BLaER1 treated with 17β-estradiol and CSF1 and Interleukin-3, amounts not matched to agents 10 nM and 100 nM (cell line): ENCODE data around the gene ANKRD6.

Experiments
- H3K27ac ChIP-seq, 11 experiments: shearing (Covaris generic); formaldehyde crosslinking; 2 replicates each; pipeline ENCODE4 v1.8.1; 2022
- H3K27me3 ChIP-seq, 11 experiments: shearing (Covaris generic); formaldehyde crosslinking; 2 replicates each; pipeline ENCODE4 v1.8.1; 2022
- H3K36me3 ChIP-seq, 11 experiments: shearing (Covaris generic); formaldehyde crosslinking; 2 replicates each; pipeline ENCODE4 v1.8.1; 2022
- H3K4me1 ChIP-seq, 10 experiments: shearing (Covaris generic); formaldehyde crosslinking; 2 replicates each; pipeline ENCODE4 v1.8.1; 2022
- H3K4me2 ChIP-seq, 11 experiments: shearing (Covaris generic); formaldehyde crosslinking; 2 replicates each; pipeline ENCODE4 v1.8.1; 2022
- H3K4me3 ChIP-seq, 10 experiments: shearing (Covaris generic); formaldehyde crosslinking; 2 replicates each; pipeline ENCODE4 v1.8.1; 2022
- H3K9ac ChIP-seq, 11 experiments: shearing (Covaris generic); formaldehyde crosslinking; 2 replicates each; pipeline ENCODE4 v1.8.1; 2022
- H3K9me3 ChIP-seq, 11 experiments: shearing (Covaris generic); formaldehyde crosslinking; replicated peaks in 1 of 11; 2 replicates each; pipeline ENCODE4 v1.8.1; 2022
- H4K20me1 ChIP-seq, 11 experiments: shearing (Covaris generic); formaldehyde crosslinking; 2 replicates each; pipeline ENCODE4 v1.8.1; 2022
- Cebpa-rat ChIP-seq, 11 experiments: shearing (Covaris generic); IDR thresholded peaks; 2 replicates each; pipeline ENCODE4 v1.8.1; 2022

The ANKRD6 gene

GRCh38 chr6:89590133-89590532 lies 157.2 kb downstream of the ANKRD6 start:
- no peak overlapping the region for H3K27ac ChIP-seq
- no peaks in the 10 kb centered on the region for H4K20me1 ChIP-seq
- H3K27me3 ChIP-seq: no peaks in the 10 kb centered on the region
- H3K9ac ChIP-seq: no peak overlapping the region
- no peaks in the 10 kb centered on the region for H3K4me1 ChIP-seq
- no peaks in the 10 kb centered on the region for H3K36me3 ChIP-seq
- TF ChIP-seq Cebpa-rat (IDR thresholded peaks at IDR 0.05): no peak
- H3K4me2 ChIP-seq: no peak overlapping the region
- no peak overlapping the region for H3K4me3 ChIP-seq
- H3K9me3 ChIP-seq: no peaks in the 10 kb centered on the region

GRCh38 chr6:89591745-89592144 lies 158.8 kb downstream of the ANKRD6 start:
- H3K36me3 ChIP-seq: no peaks in the 10 kb centered on the region
- H3K4me3 ChIP-seq: no peak overlapping the region
- no peaks in the 10 kb centered on the region for H4K20me1 ChIP-seq
- H3K27ac ChIP-seq: no peak overlapping the region
- no peaks in the 10 kb centered on the region for H3K27me3 ChIP-seq
- no peak overlapping the region for H3K9ac ChIP-seq
- no peaks in the 10 kb centered on the region for H3K9me3 ChIP-seq
- no peak for TF ChIP-seq Cebpa-rat (IDR thresholded peaks at IDR 0.05)
- peaks cover 0 to 14% (median 0%) of the 10 kb centered on the region in 10 experiments; a peak in 6 of 20 replicates for H3K4me1 ChIP-seq
- H3K4me2 ChIP-seq: no peak overlapping the region

GRCh38 chr6:89596056-89596455 lies 163.1 kb downstream of the ANKRD6 start:
- Histone ChIP-seq H3K9ac (no peak overlapping the region), H3K9me3 (no peaks in the 10 kb centered on the region), H3K27me3 (no peaks in the 10 kb centered on the region), H3K36me3 (no peaks in the 10 kb centered on the region), H4K20me1 (no peaks in the 10 kb centered on the region), H3K27ac (no peak overlapping the region), H3K4me1 (peaks cover 0 to 17% (median 3%) of the 10 kb centered on the region in 10 experiments; a peak in 11 of 20 replicates), H3K4me3 (no peak overlapping the region), H3K4me2 (peak overlapping the region in 2 of 11 experiments; percentile 9 to 18; a peak in 1 of 22 replicates)
- TF ChIP-seq Cebpa-rat (IDR thresholded peaks at IDR 0.05): no peak

GRCh38 chr6:89596484-89596883 lies 163.5 kb downstream of the ANKRD6 start:
- no peak overlapping the region for H3K9ac ChIP-seq
- peak overlapping the region in 1 of 11 experiments; percentile 18; a peak in 1 of 22 replicates for H3K4me2 ChIP-seq
- H3K36me3 ChIP-seq: no peaks in the 10 kb centered on the region
- no peak for TF ChIP-seq Cebpa-rat (IDR thresholded peaks at IDR 0.05)
- H3K4me3 ChIP-seq: no peak overlapping the region
- H3K4me1 ChIP-seq: peaks cover 0 to 17% (median 5%) of the 10 kb centered on the region in 10 experiments; a peak in 12 of 20 replicates
- H3K9me3 ChIP-seq: no peaks in the 10 kb centered on the region
- no peaks in the 10 kb centered on the region for H3K27me3 ChIP-seq
- H4K20me1 ChIP-seq: no peaks in the 10 kb centered on the region
- no peak overlapping the region for H3K27ac ChIP-seq

- H3K36me3 ChIP-seq: no peaks in the 10 kb centered on the region
- H3K27me3 ChIP-seq: no peaks in the 10 kb centered on the region
- peaks cover 0 to 24% (median 11%) of the 10 kb centered on the region in 10 experiments; a peak in 12 of 20 replicates for H3K4me1 ChIP-seq
- H3K27ac ChIP-seq: no peak overlapping the region
- no peaks in the 10 kb centered on the region for H4K20me1 ChIP-seq
- no peak overlapping the region; a peak in 1 of 22 replicates for H3K4me2 ChIP-seq
- no peak for TF ChIP-seq Cebpa-rat (IDR thresholded peaks at IDR 0.05)
- H3K9ac ChIP-seq: no peak overlapping the region
- no peak overlapping the region for H3K4me3 ChIP-seq
- H3K9me3 ChIP-seq: no peaks in the 10 kb centered on the region
These were observed 164.4 kb downstream of the ANKRD6 start for GRCh38 chr6:89597372-89597771.

DNA sequence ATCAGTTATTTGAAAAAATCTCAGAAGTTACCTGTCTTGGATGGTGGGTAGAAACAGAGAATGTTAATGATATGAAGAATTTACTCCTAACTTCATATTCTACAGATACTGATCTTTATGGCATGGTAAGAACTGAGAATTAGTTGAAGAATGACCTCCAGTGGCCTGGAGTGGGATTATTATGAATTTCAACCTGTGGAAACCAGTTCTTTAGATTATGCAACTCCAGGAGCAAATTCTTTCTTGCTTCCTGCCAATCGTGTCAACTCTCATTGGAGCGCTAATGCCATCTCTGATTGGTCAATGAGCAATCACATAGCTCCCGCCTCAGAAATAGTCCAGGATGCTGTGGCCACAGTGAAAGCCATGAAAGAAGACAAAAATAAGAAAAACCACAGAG lies 165.0 kb downstream of the ANKRD6 start:
- Histone ChIP-seq H3K36me3 (no peaks in the 10 kb centered on the region), H3K4me3 (no peak overlapping the region), H3K27ac (no peak overlapping the region), H3K4me1 (peaks cover 0 to 24% (median 11%) of the 10 kb centered on the region in 10 experiments; a peak in 12 of 20 replicates), H4K20me1 (no peaks in the 10 kb centered on the region), H3K9ac (no peak overlapping the region), H3K4me2 (peak overlapping the region in 4 of 11 experiments; percentile 3 to 34 (median 16); a peak in 4 of 22 replicates), H3K27me3 (no peaks in the 10 kb centered on the region), H3K9me3 (no peaks in the 10 kb centered on the region)
- no peak for TF ChIP-seq Cebpa-rat (IDR thresholded peaks at IDR 0.05)

GRCh38 chr6:89599727-89600126 lies 166.8 kb downstream of the ANKRD6 start:
- Histone ChIP-seq H3K9ac (no peak overlapping the region), H3K4me2 (no peak overlapping the region), H3K9me3 (no peaks in the 10 kb centered on the region), H3K4me1 (peaks cover 0 to 24% (median 11%) of the 10 kb centered on the region in 10 experiments; a peak in 12 of 20 replicates), H3K27me3 (no peaks in the 10 kb centered on the region), H4K20me1 (no peaks in the 10 kb centered on the region), H3K36me3 (no peaks in the 10 kb centered on the region), H3K4me3 (no peak overlapping the region), H3K27ac (no peak overlapping the region)
- no peak for TF ChIP-seq Cebpa-rat (IDR thresholded peaks at IDR 0.05)

DNA sequence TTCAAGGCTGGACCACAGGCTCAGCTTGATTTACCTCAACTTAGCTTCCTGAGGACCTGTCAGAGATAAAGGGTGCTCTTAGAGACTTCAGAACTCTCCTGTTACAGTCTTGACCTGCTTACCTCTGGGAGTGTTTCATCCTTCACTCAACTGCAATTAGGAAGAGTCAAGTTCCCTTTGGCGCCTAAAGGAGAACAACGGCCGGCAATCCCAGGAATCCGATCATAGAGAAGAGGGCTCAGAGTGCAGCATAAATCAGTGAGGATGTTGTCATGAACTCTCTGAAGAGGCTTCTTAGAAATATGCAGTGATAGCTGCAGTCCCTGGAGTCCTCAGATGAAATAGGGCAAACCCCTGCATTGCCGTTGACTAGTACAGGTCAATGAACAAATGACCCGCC lies 169.2 kb downstream of the ANKRD6 start:
- H3K4me1 ChIP-seq: peaks cover 0 to 16% (median 7%) of the 10 kb centered on the region in 10 experiments; a peak in 9 of 20 replicates
- H3K9me3 ChIP-seq: no peaks in the 10 kb centered on the region
- H4K20me1 ChIP-seq: no peaks in the 10 kb centered on the region
- H3K4me3 ChIP-seq: no peak overlapping the region
- H3K36me3 ChIP-seq: no peaks in the 10 kb centered on the region
- H3K27ac ChIP-seq: no peak overlapping the region; a peak in 1 of 22 replicates
- no peak overlapping the region for H3K9ac ChIP-seq
- TF ChIP-seq Cebpa-rat (IDR thresholded peaks at IDR 0.05): no peak
- peak overlapping the region in 5 of 11 experiments; percentile 22 to 59 (median 31); a peak in 8 of 22 replicates for H3K4me2 ChIP-seq
- no peaks in the 10 kb centered on the region for H3K27me3 ChIP-seq

GRCh38 chr6:89604653-89605052 lies 171.7 kb downstream of the ANKRD6 start:
- Histone ChIP-seq H3K4me2 (no peak overlapping the region), H3K27me3 (no peaks in the 10 kb centered on the region), H3K36me3 (no peaks in the 10 kb centered on the region), H3K9me3 (no peaks in the 10 kb centered on the region), H3K27ac (no peak overlapping the region), H3K4me3 (no peak overlapping the region), H3K9ac (no peak overlapping the region), H4K20me1 (no peaks in the 10 kb centered on the region), H3K4me1 (peaks cover 0 to 11% (median 5%) of the 10 kb centered on the region in 10 experiments; a peak in 5 of 20 replicates)
- TF ChIP-seq Cebpa-rat (IDR thresholded peaks at IDR 0.05): no peak

DNA sequence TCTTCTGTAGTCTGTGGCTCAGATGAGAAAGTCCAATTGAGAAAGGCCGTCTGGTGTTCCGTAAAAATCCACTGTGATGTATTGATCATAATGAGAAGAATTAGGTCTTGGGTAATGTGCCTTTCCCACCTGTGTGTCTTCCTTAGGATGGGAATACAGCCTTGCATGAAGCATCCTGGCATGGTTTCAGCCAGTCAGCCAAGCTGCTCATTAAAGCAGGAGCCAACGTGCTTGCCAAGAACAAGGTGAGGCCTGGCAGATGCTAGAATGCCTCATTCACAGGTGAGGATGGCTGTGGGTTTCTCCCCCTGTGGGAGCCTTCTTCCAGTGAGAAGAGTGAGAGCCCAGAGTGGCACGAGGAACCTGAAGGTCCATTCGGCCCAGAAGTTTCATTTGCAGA lies 172.9 kb downstream of the ANKRD6 start:
- Histone ChIP-seq H3K4me2 (no peak overlapping the region), H3K27me3 (no peaks in the 10 kb centered on the region), H3K9ac (no peak overlapping the region), H3K4me1 (peaks cover 0 to 13% (median 7%) of the 10 kb centered on the region in 10 experiments; a peak in 12 of 20 replicates), H3K9me3 (no peaks in the 10 kb centered on the region), H3K27ac (no peak overlapping the region), H3K4me3 (no peak overlapping the region), H3K36me3 (no peaks in the 10 kb centered on the region), H4K20me1 (no peaks in the 10 kb centered on the region)
- TF ChIP-seq Cebpa-rat (IDR thresholded peaks at IDR 0.05): no peak
